Panc1 (cell line): Measurements from ENCODE around the gene AKT3. TPM values are rescaled to one million over a fixed set of nuclear protein-coding genes. Genes with fewer than 3 reads are reported as not detected.
"Not testable (repeated sequence)": the region's sequence is repeated elsewhere in the genome, so short reads cannot be mapped to it uniquely, and the experiment has no call there.

Source experiments
- ATAC-seq: fragments of 200-7000 bp; cut with Tn5 transposase; 2 replicates; pipeline ENCODE4 v1.9.1; 2020; ENCODE audit warnings: mild to moderate bottlenecking, moderate library complexity
- BruUV-seq: library from RNA; stranded (reverse); fragments of 400-500 nt; replicated peaks from 2 replicates; lab custom pipeline; 2021; lab: Mats Ljungman, UMichigan
- CTCF ChIA-PET: fragments of 300-600 bp; sonication (Branson Sonifier 250); formaldehyde crosslinking; loops from one replicate; lab custom pipeline; 2022; ENCODE audit warnings: antibody characterized with exemption; lab: Charles Lee
- POLR2A ChIA-PET: fragments of 300-600 bp; sonication (Branson Sonifier 250); formaldehyde crosslinking; loops from one replicate; lab custom pipeline; 2022; ENCODE audit warnings: antibody characterized with exemption; lab: Charles Lee
- DNase-seq: peaks from one replicate; pipeline ENCODE4 v3.0.0-alpha.2; 2010; ENCODE audit warnings: low read depth, low spot score
- H3K27ac ChIP-seq: 2 replicates; pipeline ENCODE4 v1.5.1; 2011; ENCODE audit warnings: mild to moderate bottlenecking, low read length, inconsistent platforms
- H3K27me3 ChIP-seq: fragments of 200-500 bp; sonication (Bioruptor generic); 2 replicates; pipeline ENCODE4 v1.6.0; 2014; ENCODE audit warnings: low read length, inconsistent platforms; ENCODE audit not compliant: control insufficient read depth, insufficient read depth
- H3K36me3 ChIP-seq: fragments of 200-500 bp; sonication (Bioruptor generic); 2 replicates; pipeline ENCODE4 v1.5.1; 2014; ENCODE audit warnings: inconsistent platforms, mild to moderate bottlenecking, low read length, moderate library complexity; ENCODE audit not compliant: control insufficient read depth, insufficient read depth
- H3K4me1 ChIP-seq: 2 replicates; pipeline ENCODE4 v1.5.1; 2011; ENCODE audit warnings: inconsistent platforms, mild to moderate bottlenecking, low read length, moderate library complexity; ENCODE audit not compliant: control insufficient read depth, insufficient read depth
- H3K4me3 ChIP-seq, 2 experiments: 2 replicates each; pipeline ENCODE4 v1.5.1; 2011 to 2012; ENCODE audit warnings: low read depth in 2 of 2, low read length in 2 of 2, mild to moderate bottlenecking in 2 of 2, inconsistent platforms in 1 of 2, moderate library complexity in 1 of 2
- H3K9me3 ChIP-seq: fragments of 200-500 bp; sonication (Bioruptor generic); 2 replicates; pipeline ENCODE4 v1.5.1; 2014; ENCODE audit warnings: low read depth, mild to moderate bottlenecking, inconsistent platforms, low read length, moderate library complexity; ENCODE audit not compliant: control insufficient read depth, insufficient read depth
- POLR2AphosphoS5 ChIP-seq: IDR thresholded peaks from 2 replicates; pipeline ENCODE4 v1.6.1; 2012; ENCODE audit warnings: mild to moderate bottlenecking, low read depth, low read length, moderate library complexity
- SIN3A ChIP-seq: IDR thresholded peaks from 2 replicates; pipeline ENCODE4 v1.6.1; 2012; ENCODE audit warnings: low read depth, mild to moderate bottlenecking, low read length, moderate library complexity, borderline replicate concordance; ENCODE audit not compliant: insufficient read depth
- TCF7L2 ChIP-seq: IDR thresholded peaks from 2 replicates; pipeline ENCODE4 v1.6.1; 2011; ENCODE audit warnings: mild to moderate bottlenecking, low read depth, low read length, inconsistent platforms
- in situ Hi-C: cut with HindIII; loops from 2 replicates; pipeline ENCODE4 v1.10.0; 2016; ENCODE audit warnings: low sequenced_read_pairs, low pct_unique_long_range_greater_than_20kb
- intact Hi-C: fragments of 100-400 bp; cut with micrococcal nuclease; formaldehyde crosslinking; loops from one replicate; pipeline ENCODE4 v1.10.0; 2022; ENCODE audit not compliant: unreplicated experiment
- total RNA-seq: library from RNA; stranded (reverse); gene quantifications from one replicate; pipeline ENCODE4 v1.2.1, GENCODE V29; 2021; ENCODE audit not compliant: unreplicated experiment
- TF ChIP-seq, protein P1 (sequence below), 2 experiments: IDR thresholded peaks; 2 replicates each; pipeline ENCODE4 v1.6.1; 2011 to 2012; ENCODE audit warnings: low read depth in 2 of 2, control low read depth in 1 of 2, low read length in 1 of 2, mild to moderate bottlenecking in 1 of 2, moderate library complexity in 1 of 2; ENCODE audit not compliant: insufficient read depth in 1 of 2
- TF ChIP-seq, protein P2 (sequence below): fragments of 450-650 bp; IDR thresholded peaks from 2 replicates; pipeline ENCODE4 v1.5.1; 2017; ENCODE audit warnings: mild to moderate bottlenecking

The AKT3 gene
- total RNA-seq, 1 experiment from 2014 or later, result 11.0 TPM

DNA sequence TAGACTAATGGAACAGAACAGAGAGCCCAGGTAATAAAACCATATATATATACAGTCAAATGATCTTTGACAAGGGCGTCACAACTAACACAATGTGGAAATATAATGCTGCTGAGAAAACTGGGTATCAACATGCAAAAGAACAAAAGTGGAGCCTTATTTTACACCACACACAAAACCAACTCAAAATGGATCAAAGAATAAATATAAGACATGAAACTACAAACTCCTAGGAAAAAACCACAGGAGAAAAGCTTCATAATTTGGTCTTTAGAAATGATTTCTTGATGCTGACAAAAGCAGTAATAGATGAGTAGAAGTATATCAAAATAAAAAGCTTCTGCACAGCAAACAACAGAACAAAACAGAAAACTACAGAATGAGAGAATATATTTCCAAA is 192.2 kb downstream of the AKT3 start:
- H3K36me3 ChIP-seq, result no peaks in the 10 kb centered on the region
- ChIA-PET POLR2A (no interaction called here), CTCF (no interaction called here)
- intact Hi-C loops, result no loop called here
- no TSS peak for BruUV-seq
- H3K4me3 ChIP-seq, result no peak overlapping the region
- H3K27me3 ChIP-seq, result no peaks in the 10 kb centered on the region
- ATAC-seq (no peak), DNase-seq (no peak)
- TF ChIP-seq POLR2AphosphoS5, result no peak
- no peak for TF ChIP-seq TCF7L2
- TF ChIP-seq, protein P1, sequence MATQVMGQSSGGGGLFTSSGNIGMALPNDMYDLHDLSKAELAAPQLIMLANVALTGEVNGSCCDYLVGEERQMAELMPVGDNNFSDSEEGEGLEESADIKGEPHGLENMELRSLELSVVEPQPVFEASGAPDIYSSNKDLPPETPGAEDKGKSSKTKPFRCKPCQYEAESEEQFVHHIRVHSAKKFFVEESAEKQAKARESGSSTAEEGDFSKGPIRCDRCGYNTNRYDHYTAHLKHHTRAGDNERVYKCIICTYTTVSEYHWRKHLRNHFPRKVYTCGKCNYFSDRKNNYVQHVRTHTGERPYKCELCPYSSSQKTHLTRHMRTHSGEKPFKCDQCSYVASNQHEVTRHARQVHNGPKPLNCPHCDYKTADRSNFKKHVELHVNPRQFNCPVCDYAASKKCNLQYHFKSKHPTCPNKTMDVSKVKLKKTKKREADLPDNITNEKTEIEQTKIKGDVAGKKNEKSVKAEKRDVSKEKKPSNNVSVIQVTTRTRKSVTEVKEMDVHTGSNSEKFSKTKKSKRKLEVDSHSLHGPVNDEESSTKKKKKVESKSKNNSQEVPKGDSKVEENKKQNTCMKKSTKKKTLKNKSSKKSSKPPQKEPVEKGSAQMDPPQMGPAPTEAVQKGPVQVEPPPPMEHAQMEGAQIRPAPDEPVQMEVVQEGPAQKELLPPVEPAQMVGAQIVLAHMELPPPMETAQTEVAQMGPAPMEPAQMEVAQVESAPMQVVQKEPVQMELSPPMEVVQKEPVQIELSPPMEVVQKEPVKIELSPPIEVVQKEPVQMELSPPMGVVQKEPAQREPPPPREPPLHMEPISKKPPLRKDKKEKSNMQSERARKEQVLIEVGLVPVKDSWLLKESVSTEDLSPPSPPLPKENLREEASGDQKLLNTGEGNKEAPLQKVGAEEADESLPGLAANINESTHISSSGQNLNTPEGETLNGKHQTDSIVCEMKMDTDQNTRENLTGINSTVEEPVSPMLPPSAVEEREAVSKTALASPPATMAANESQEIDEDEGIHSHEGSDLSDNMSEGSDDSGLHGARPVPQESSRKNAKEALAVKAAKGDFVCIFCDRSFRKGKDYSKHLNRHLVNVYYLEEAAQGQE (IDR thresholded peaks at IDR 0.05; ENCODE audit: insufficient read depth in 1 of 2, low read depth in 2 of 2, low read length in 1 of 2), result no peak
- TF ChIP-seq SIN3A, result no peak
- TF ChIP-seq, protein P2, sequence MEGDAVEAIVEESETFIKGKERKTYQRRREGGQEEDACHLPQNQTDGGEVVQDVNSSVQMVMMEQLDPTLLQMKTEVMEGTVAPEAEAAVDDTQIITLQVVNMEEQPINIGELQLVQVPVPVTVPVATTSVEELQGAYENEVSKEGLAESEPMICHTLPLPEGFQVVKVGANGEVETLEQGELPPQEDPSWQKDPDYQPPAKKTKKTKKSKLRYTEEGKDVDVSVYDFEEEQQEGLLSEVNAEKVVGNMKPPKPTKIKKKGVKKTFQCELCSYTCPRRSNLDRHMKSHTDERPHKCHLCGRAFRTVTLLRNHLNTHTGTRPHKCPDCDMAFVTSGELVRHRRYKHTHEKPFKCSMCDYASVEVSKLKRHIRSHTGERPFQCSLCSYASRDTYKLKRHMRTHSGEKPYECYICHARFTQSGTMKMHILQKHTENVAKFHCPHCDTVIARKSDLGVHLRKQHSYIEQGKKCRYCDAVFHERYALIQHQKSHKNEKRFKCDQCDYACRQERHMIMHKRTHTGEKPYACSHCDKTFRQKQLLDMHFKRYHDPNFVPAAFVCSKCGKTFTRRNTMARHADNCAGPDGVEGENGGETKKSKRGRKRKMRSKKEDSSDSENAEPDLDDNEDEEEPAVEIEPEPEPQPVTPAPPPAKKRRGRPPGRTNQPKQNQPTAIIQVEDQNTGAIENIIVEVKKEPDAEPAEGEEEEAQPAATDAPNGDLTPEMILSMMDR, result no peak
- in situ Hi-C loops, result no loop called here
- no peaks in the 10 kb centered on the region for H3K4me1 ChIP-seq
- H3K27ac ChIP-seq, result no peak overlapping the region
- H3K9me3 ChIP-seq, result no peaks in the 10 kb centered on the region

DNA sequence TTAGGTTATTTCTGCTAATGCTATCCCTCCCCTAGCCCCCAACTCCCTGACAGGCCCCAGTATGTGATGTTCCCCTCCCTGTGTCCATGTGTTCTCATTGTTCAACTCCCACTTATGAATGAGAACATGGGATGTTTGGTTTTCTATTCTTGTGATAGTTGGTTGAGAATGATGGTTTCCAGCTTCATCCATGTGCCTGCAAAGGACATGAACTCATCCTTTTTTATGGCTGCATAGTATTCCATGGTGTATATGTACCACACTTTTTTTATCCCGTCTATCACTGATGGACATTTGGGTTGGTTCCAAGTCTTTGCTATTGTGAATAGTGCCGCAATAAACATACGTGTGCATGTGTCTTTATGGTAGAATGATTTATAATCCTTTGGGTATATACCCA is 200.5 kb downstream of the AKT3 start:
- CTCF ChIA-PET, ATAC-seq, H3K36me3 ChIP-seq, BruUV-seq, intact Hi-C loops, DNase-seq, H3K9me3 ChIP-seq, H3K4me3 ChIP-seq, H3K27me3 ChIP-seq, H3K27ac ChIP-seq, H3K4me1 ChIP-seq, in situ Hi-C loops: not testable (repeated sequence)
- POLR2A ChIA-PET, result interaction anchor here (0.7 kb wide), 1 partner anchor 51 kb away, joined by 3 read pairs; no protein-coding TSS in a partner anchor

DNA sequence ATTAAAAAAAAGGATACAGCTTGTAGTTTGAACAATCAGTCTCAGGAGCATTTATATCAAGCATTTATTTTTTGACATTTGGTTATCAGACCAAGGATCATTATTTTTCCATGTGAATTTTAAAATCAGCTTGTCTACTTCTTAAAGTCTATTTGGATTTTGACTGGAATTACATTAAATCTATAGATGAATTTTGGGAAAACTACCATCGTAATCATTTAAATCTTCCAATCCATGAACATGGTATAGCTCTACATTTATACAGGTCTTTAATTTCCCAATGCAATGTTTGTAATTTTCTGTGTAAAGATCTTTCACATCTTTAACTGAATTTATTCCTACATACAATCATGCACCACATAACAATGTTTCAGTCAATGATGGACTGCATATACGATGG is 203.2 kb downstream of the AKT3 start:
- no peaks in the 10 kb centered on the region for H3K36me3 ChIP-seq
- intact Hi-C loops, result no loop called here
- POLR2A ChIA-PET, result no interaction called here
- no TSS peak for BruUV-seq
- TF ChIP-seq POLR2AphosphoS5, result no peak
- no peak for ATAC-seq
- CTCF ChIA-PET, result no interaction called here
- H3K4me3 ChIP-seq, result no peak overlapping the region
- in situ Hi-C loops, result no loop called here
- no peaks in the 10 kb centered on the region for H3K9me3 ChIP-seq
- H3K4me1 ChIP-seq, result no peaks in the 10 kb centered on the region
- no peak overlapping the region for H3K27ac ChIP-seq
- no peak for DNase-seq
- H3K27me3 ChIP-seq, result no peaks in the 10 kb centered on the region
